ENCODE measurements around the gene PRSS33. TPM values are rescaled to one million over a fixed set of nuclear protein-coding genes. Genes with fewer than 3 reads are reported as not detected.
A peak's percentile ranks its signal among the peaks of the same experiment; 100 is the strongest.

The PRSS33 gene
- total and polyA plus RNA-seq, 9 of the 15 experiments (the other 6 are each of a cell fraction or from before 2014, with no cell fraction given): not detected

DNA sequence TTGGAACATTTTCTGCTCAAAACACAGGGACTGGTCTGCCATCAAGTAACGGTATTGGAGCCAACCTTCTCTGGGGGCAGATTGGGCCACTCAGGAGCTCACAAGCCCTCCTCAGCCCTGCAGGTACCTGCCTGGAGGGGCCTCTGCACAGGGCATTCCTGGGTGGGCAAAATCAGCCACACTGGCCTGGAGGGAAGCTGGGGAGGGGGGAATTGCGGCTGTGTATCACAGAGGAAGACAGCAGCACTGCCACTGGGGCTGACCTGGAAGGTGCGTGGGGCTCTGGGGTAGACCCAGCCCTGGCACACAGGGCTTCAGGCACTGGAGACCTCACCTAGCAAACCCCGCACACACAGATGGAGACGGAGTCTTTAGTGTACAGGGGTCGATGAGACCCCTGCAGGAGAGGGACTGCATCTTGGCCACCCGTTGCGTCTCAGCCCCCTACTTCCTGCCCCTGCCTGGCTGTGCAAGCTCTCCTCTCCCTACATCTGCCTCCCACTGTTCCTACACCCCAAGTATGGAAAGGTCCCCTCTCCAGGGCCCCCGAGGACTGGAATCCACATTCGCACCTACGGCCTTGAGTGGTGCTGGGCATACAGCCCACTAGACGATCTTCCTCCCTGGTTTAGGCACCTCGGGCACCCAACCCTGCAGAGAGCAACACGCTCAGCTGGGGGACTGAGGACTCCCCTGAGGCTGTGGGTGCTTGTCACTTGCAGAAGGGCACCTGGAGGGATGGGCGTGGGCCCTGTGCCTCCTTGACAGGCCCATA is 42.1 kb downstream of the PRSS33 start:
- Histone ChIP-seq H3K79me2 (ENCODE audit: control insufficient read depth, insufficient read depth, low read length) (peaks cover 5% of the 10 kb centered on the region; the same call in 2 of the 3 replicates), H3K27ac (ENCODE audit: extremely low read depth, low read depth, low read length) (no peak overlapping the region), H4K20me1 (replicated peaks; ENCODE audit: control insufficient read depth, insufficient read depth, low read length) (no peaks in the 10 kb centered on the region), H3K36me3 (ENCODE audit: control insufficient read depth, insufficient read depth, low read length) (peaks cover 10% of the 10 kb centered on the region; the same call in 2 of the 3 replicates), H3K9me1 (ENCODE audit: control insufficient read depth, insufficient read depth, low read length) (no peaks in the 10 kb centered on the region), H3K4me2 (ENCODE audit: insufficient read depth, low read length) (no peak overlapping the region), H3K9ac (ENCODE audit: insufficient read depth in 1 of 2, low read depth in 2 of 2, low read length in 2 of 2) (peak overlapping the region in 1 of 2 experiments; percentile 79; a peak in 2 of 4 replicates), H3K4me1 (replicated peaks in 1 of 2; ENCODE audit: control insufficient read depth in 2 of 2, insufficient read depth in 2 of 2, low read length in 2 of 2) (peaks cover 0 to 20% of the 10 kb centered on the region in 2 experiments; a peak in 2 of 5 replicates), H3K27me3 (ENCODE audit: control insufficient read depth in 2 of 2, insufficient read depth in 2 of 2, low read length in 2 of 2) (no peaks in the 10 kb centered on the region), H2AFZ (ENCODE audit: low read depth, low read length) (no peak overlapping the region), H3K4me3 (no peak overlapping the region), H3K9me3 (replicated peaks; ENCODE audit: control insufficient read depth, insufficient read depth, low read depth, low read length) (no peaks in the 10 kb centered on the region)
- no peak for TF ChIP-seq NCOR1 (IDR thresholded peaks at IDR 0.05)
- TF ChIP-seq, protein P1, sequence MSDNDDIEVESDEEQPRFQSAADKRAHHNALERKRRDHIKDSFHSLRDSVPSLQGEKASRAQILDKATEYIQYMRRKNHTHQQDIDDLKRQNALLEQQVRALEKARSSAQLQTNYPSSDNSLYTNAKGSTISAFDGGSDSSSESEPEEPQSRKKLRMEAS (CRISPR knock-in tag; IDR thresholded peaks at IDR 0.05): 0 out of 2 replicates have a peak, but pooled peaks have one; percentile 27
- FAIRE-seq: no peak
- CTCF ChIA-PET (ENCODE audit: low intra/inter-chr PET ratio): no interaction called here
- in situ Hi-C loops (cut with MboI) (no loop called here), intact Hi-C loops (cut with micrococcal nuclease) (no loop called here)
- ATAC-seq: no peak; the same call in 1 of the 3 replicates
- WGBS (ENCODE audit: insufficient coverage, low coverage, missing lambda C conversion rate): 43% methylated on average over 15 of the region's 15 CpGs
- POLR2A ChIA-PET: interaction anchor here (0.8 to 1.5 kb wide), 3 partner anchors 13 to 33 kb away, joined by 3 read pairs; no protein-coding TSS in a partner anchor
- BruUV-seq (replicated peaks): no TSS peak
- DNase-seq (ENCODE audit: extremely low read depth in 1 of 4, low spot score in 3 of 4): no peak

DNA sequence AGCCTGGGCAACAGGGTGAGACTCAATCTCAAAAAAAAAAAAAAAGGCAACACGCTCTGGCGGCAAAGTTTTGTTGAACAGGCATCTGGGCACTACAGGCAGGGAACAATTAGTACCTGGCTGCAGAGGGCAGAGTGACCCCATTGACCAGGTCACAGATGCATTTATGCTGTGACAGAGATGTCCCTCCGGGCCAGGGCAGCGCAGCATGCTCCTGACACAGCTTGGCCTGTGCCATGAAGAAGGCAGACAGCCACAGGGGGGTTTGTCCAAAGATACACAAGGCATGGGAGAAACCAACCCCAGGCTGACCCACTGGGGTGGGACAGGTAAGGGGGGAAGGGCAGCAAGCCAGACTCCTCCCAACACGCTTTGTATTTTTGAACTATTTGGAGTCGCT is 42.6 kb downstream of the PRSS33 start:
- Histone ChIP-seq H3K9me3 (replicated peaks; ENCODE audit: control insufficient read depth, insufficient read depth, low read depth, low read length) (no peaks in the 10 kb centered on the region), H3K27me3 (ENCODE audit: control insufficient read depth in 2 of 2, insufficient read depth in 2 of 2, low read length in 2 of 2) (no peaks in the 10 kb centered on the region), H3K36me3 (ENCODE audit: control insufficient read depth, insufficient read depth, low read length) (peaks cover 6% of the 10 kb centered on the region; the same call in 2 of the 3 replicates), H3K4me2 (ENCODE audit: insufficient read depth, low read length) (no peak overlapping the region), H2AFZ (ENCODE audit: low read depth, low read length) (no peak overlapping the region), H3K9me1 (ENCODE audit: control insufficient read depth, insufficient read depth, low read length) (no peaks in the 10 kb centered on the region), H3K4me1 (replicated peaks in 1 of 2; ENCODE audit: control insufficient read depth in 2 of 2, insufficient read depth in 2 of 2, low read length in 2 of 2) (peaks cover 0 to 26% of the 10 kb centered on the region in 2 experiments; a peak in 2 of 5 replicates), H3K79me2 (ENCODE audit: control insufficient read depth, insufficient read depth, low read length) (no peaks in the 10 kb centered on the region), H3K9ac (ENCODE audit: insufficient read depth in 1 of 2, low read depth in 2 of 2, low read length in 2 of 2) (no peak overlapping the region), H3K27ac (ENCODE audit: extremely low read depth, low read depth, low read length) (no peak overlapping the region), H3K4me3 (no peak overlapping the region), H4K20me1 (replicated peaks; ENCODE audit: control insufficient read depth, insufficient read depth, low read length) (no peaks in the 10 kb centered on the region)
- TF ChIP-seq CCAR2 (IDR thresholded peaks at IDR 0.05; ENCODE audit: low read depth, low read length): no peak
- WGBS (ENCODE audit: insufficient coverage, low coverage, missing lambda C conversion rate): 49% methylated on average over 6 of the region's 6 CpGs
- in situ Hi-C loops (cut with MboI): no loop called here
- CTCF ChIA-PET (ENCODE audit: low intra/inter-chr PET ratio): no interaction called here
- intact Hi-C loops (cut with micrococcal nuclease): no loop called here
- DNase-seq (ENCODE audit: extremely low read depth in 1 of 4, low spot score in 3 of 4) (no peak), ATAC-seq (no peak), FAIRE-seq (no peak)
- POLR2A ChIA-PET: interaction anchor here (0.8 kb wide), 1 partner anchor 24 kb away, joined by 3 read pairs; no protein-coding TSS in a partner anchor
- BruUV-seq (replicated peaks): no TSS peak

Data from K562 (cell line).